ENCODE data around the gene PPP2R2C. TPM values are rescaled to one million over a fixed set of nuclear protein-coding genes. Genes with fewer than 3 reads are reported as not detected.

The PPP2R2C gene
- total and polyA plus RNA-seq, 2 experiments from 2014 or later, result 1.3 to 9.2 TPM

GRCh38 chr4:6502147-6502546, 29.7 kb upstream of the PPP2R2C start:
- Histone ChIP-seq H4K20me1 (replicated peaks; ENCODE audit: insufficient read depth) (no peaks in the 10 kb centered on the region), H3K27ac (ENCODE audit: low read depth) (no peak overlapping the region), H3K4me1 (ENCODE audit: insufficient read depth) (no peaks in the 10 kb centered on the region), H3K79me2 (replicated peaks; ENCODE audit: insufficient read depth) (no peaks in the 10 kb centered on the region), H3K9me2 (ENCODE audit: insufficient read depth) (no peaks in the 10 kb centered on the region), H3F3A (replicated peaks; ENCODE audit: low read depth) (no peaks in the 10 kb centered on the region), H2AFZ (no peak overlapping the region), H3K4me2 (no peak overlapping the region), H3K27me3 (ENCODE audit: insufficient read depth) (no peaks in the 10 kb centered on the region), H3K4me3 (no peak overlapping the region), H3K36me3 (ENCODE audit: insufficient read depth) (peaks cover 4% of the 10 kb centered on the region; the same call in 1 of the 2 replicates)
- no peaks in the 10 kb centered on the region for H3K4me1 Mint-ChIP-seq
- H3K27ac Mint-ChIP-seq, result no peak overlapping the region
- H3K27me3 Mint-ChIP-seq (ENCODE audit: insufficient read depth, low read depth, poor library complexity), result peaks cover 9% of the 10 kb centered on the region
- no peak overlapping the region for H3K4me3 Mint-ChIP-seq
- ATAC-seq, result no peak
- no peak for DNase-seq (ENCODE audit: low spot score)
- H3K9me3 Mint-ChIP-seq, result peaks cover 40% of the 10 kb centered on the region
- TF ChIP-seq EZH2 (IDR thresholded peaks at IDR 0.05; ENCODE audit: low read depth, unreplicated experiment) (no peak), EZH2phosphoT487 (IDR thresholded peaks at IDR 0.05; ENCODE audit: unreplicated experiment) (no peak), JUNB (IDR thresholded peaks at IDR 0.05; ENCODE audit: unreplicated experiment) (no peak), CREB1 (CRISPR knock-in tag; IDR thresholded peaks at IDR 0.05; ENCODE audit: low read depth) (no peak), STAT1 (IDR thresholded peaks at IDR 0.05; ENCODE audit: unreplicated experiment) (no peak), ZNF462 (CRISPR knock-in tag; IDR thresholded peaks at IDR 0.05) (no peak), POLR2AphosphoS5 (IDR thresholded peaks at IDR 0.05; ENCODE audit: low read depth) (no peak), REST (IDR thresholded peaks at IDR 0.05; ENCODE audit: unreplicated experiment) (no peak), ZNF114 (CRISPR knock-in tag; IDR thresholded peaks at IDR 0.05) (no peak), ETS1 (IDR thresholded peaks at IDR 0.05) (no peak), ZNF331 (CRISPR knock-in tag; IDR thresholded peaks at IDR 0.05; ENCODE audit: low read depth) (no peak), NANOG (IDR thresholded peaks at IDR 0.05; ENCODE audit: borderline replicate concordance) (no peak), CTCF (conservative IDR thresholded peaks at IDR 0.05; ENCODE audit: low read depth in 2 of 2) (no peak)
- H3K36me3 Mint-ChIP-seq (ENCODE audit: low read depth), result peaks cover 15% of the 10 kb centered on the region

Data from GM23338 (cell line).